BE2C (cell line): ENCODE results near the gene MKKS.

ENCODE experiments used
- DNase-seq: peaks from one replicate; pipeline ENCODE4 v3.0.0-alpha.2; 2020
- H3K27me3 ChIP-seq: fragments of 250-450 bp; sonication (Bioruptor Pico); 2 replicates; pipeline ENCODE4 v1.5.1; 2020; ENCODE audit warnings: mild to moderate bottlenecking
- H3K36me3 ChIP-seq: fragments of 250-450 bp; sonication (Bioruptor Pico); 2 replicates; pipeline ENCODE4 v1.5.1; 2020; ENCODE audit warnings: mild to moderate bottlenecking
- H3K4me1 ChIP-seq: fragments of 250-450 bp; sonication (Bioruptor Pico); 2 replicates; pipeline ENCODE4 v1.5.1; 2020
- H3K4me3 ChIP-seq: 2 replicates; pipeline ENCODE4 v1.5.1; 2011; ENCODE audit warnings: low read depth, low read length
- H3K9me3 ChIP-seq: fragments of 250-450 bp; sonication (Bioruptor Pico); 2 replicates; pipeline ENCODE4 v1.5.1; 2020
- TF ChIP-seq, protein P1 (sequence below): IDR thresholded peaks from 2 replicates; pipeline ENCODE4 v1.5.1; 2012; ENCODE audit warnings: mild to moderate bottlenecking, low read depth, low read length

The MKKS gene

GRCh38 chr20:10357061-10357708 is 76.8 kb downstream of the MKKS start:
- Histone ChIP-seq H3K4me3 (no peak overlapping the region), H3K27me3 (no peaks in the 10 kb centered on the region), H3K9me3 (no peaks in the 10 kb centered on the region), H3K36me3 (no peaks in the 10 kb centered on the region), H3K4me1 (peaks cover 6% of the 10 kb centered on the region; the same call in 1 of the 2 replicates)
- TF ChIP-seq, protein P1, sequence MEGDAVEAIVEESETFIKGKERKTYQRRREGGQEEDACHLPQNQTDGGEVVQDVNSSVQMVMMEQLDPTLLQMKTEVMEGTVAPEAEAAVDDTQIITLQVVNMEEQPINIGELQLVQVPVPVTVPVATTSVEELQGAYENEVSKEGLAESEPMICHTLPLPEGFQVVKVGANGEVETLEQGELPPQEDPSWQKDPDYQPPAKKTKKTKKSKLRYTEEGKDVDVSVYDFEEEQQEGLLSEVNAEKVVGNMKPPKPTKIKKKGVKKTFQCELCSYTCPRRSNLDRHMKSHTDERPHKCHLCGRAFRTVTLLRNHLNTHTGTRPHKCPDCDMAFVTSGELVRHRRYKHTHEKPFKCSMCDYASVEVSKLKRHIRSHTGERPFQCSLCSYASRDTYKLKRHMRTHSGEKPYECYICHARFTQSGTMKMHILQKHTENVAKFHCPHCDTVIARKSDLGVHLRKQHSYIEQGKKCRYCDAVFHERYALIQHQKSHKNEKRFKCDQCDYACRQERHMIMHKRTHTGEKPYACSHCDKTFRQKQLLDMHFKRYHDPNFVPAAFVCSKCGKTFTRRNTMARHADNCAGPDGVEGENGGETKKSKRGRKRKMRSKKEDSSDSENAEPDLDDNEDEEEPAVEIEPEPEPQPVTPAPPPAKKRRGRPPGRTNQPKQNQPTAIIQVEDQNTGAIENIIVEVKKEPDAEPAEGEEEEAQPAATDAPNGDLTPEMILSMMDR = no peak
- DNase-seq = no peak

DNA sequence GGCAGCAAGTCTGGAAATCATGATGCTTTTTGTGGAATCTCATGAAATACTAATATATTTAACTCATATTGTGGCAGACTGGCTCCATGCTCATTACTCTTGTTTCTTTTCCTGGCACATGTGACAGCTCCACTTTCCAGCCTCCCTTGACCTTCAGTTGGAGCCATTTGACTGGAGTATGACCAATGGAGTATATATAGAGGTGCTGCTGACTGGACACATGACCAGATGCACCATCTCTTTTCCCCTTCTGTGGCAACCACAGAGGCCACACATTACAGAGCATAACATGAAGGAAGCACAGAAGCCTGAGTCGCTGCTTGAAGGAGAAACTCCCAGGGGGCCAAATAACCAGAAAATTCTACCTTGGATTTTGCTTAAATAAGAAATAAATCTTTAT is 77.4 kb downstream of the MKKS start:
- Histone ChIP-seq H3K4me1 (peaks cover 6% of the 10 kb centered on the region; the same call in 1 of the 2 replicates), H3K9me3 (no peaks in the 10 kb centered on the region), H3K27me3 (no peaks in the 10 kb centered on the region), H3K4me3 (no peak overlapping the region), H3K36me3 (no peaks in the 10 kb centered on the region)
- TF ChIP-seq, protein P1 = no peak
- DNase-seq = no peak

DNA sequence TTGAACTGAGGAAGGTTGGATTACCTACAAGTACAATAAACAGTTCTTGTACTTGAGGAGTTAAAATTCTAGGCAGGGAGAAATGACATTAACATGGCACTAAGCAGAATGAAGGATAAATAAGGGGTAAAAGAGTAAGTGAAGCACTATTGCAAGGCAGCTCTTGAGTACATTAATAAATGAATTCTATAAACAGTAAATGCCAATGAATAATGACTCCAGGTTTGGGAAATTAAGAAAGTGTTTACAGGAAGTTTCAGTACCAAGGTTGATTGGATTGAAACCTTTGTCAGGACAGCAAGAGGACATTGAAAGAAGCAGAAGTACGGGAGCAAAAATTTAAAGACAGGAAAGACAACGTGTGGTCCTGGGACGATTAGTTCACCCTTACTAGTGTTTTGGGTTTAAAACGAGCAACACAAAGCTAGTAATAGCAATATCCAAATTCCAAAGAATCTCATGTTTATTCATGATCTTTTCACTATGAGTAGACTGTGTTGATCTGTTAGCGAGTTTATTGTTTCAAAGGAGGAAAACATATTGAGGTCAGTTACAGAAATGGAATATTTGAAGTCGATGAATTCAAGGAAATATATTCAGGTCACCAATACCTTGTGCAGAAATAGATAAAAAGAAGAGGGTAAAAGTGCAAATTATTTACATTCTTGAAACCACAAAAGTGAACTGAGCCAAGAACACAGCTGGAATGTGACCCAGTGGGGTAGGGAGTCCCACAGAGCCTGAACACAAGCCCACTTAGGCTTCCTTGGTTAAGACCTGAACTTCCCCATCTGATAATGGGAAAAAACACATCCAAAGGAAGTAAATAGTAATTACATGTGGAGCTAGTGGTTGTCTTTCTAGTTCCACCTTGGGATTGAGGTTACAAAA is 80.8 kb downstream of the MKKS start:
- H3K36me3 ChIP-seq = no peaks in the 10 kb centered on the region
- TF ChIP-seq, protein P1 = no peak
- no peaks in the 10 kb centered on the region for H3K27me3 ChIP-seq
- no peaks in the 10 kb centered on the region for H3K9me3 ChIP-seq
- H3K4me1 ChIP-seq = peaks cover 6% of the 10 kb centered on the region; the same call in 1 of the 2 replicates
- no peak overlapping the region for H3K4me3 ChIP-seq
- DNase-seq = no peak
